ENCODE measurements around the gene GTPBP1.

DNA sequence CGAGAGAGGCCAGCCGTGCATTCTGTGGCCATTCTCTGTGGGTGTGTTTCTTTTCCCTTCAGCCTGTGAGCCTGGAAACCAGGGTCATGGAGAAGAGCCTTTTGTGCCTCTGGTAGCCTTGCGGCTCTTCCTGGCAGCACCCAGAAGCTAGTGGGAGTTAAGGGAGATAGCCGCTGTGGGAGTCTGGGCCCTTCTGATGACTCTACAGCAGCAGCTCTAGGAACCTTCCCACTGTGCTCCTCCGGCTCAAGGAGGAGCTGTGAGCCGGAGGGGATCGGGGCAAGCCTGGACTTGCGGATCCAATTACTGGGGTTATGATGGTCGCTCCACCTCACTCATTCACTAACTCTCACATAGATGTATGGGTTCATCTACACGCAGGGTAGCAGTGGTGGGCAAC is 10.5 kb downstream of the GTPBP1 start:
- TF ChIP-seq, protein P1, sequence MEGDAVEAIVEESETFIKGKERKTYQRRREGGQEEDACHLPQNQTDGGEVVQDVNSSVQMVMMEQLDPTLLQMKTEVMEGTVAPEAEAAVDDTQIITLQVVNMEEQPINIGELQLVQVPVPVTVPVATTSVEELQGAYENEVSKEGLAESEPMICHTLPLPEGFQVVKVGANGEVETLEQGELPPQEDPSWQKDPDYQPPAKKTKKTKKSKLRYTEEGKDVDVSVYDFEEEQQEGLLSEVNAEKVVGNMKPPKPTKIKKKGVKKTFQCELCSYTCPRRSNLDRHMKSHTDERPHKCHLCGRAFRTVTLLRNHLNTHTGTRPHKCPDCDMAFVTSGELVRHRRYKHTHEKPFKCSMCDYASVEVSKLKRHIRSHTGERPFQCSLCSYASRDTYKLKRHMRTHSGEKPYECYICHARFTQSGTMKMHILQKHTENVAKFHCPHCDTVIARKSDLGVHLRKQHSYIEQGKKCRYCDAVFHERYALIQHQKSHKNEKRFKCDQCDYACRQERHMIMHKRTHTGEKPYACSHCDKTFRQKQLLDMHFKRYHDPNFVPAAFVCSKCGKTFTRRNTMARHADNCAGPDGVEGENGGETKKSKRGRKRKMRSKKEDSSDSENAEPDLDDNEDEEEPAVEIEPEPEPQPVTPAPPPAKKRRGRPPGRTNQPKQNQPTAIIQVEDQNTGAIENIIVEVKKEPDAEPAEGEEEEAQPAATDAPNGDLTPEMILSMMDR (IDR thresholded peaks at IDR 0.05) = no peak
- no peak for TF ChIP-seq POLR2A (IDR thresholded peaks at IDR 0.05)

All from heart left ventricle (tissue), 13 donors.